ENCODE results near the gene SVBP.

The SVBP gene

DNA sequence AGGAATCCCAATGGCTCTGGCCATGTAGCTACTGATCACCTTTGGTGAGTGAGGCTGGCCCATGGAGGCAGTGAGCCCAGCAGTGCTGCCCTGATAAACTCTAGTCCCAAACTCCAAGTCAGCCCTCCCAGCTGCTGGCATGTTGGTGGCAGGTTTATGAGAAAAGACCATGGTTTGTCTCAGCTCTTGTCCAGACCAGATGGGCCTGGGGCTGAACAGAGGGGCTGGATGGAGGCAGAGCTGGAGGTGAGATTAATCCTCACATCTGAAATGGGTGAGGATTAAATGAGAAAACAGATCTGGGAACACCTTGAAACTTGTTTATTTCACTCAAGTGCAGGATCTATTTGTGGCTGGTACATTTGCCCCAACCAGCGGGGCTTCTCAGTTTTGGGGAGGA, 29.2 kb downstream of the SVBP start:
- H3K9ac ChIP-seq (ENCODE audit: low read depth, low read length, poor library complexity, severe bottlenecking) = no peak overlapping the region
- no peaks in the 10 kb centered on the region for H3K4me1 ChIP-seq (ENCODE audit: insufficient read depth, low read length, poor library complexity, severe bottlenecking)
- no peaks in the 10 kb centered on the region for H3K79me2 ChIP-seq (ENCODE audit: insufficient read depth, low read length)
- TF ChIP-seq, protein P1, sequence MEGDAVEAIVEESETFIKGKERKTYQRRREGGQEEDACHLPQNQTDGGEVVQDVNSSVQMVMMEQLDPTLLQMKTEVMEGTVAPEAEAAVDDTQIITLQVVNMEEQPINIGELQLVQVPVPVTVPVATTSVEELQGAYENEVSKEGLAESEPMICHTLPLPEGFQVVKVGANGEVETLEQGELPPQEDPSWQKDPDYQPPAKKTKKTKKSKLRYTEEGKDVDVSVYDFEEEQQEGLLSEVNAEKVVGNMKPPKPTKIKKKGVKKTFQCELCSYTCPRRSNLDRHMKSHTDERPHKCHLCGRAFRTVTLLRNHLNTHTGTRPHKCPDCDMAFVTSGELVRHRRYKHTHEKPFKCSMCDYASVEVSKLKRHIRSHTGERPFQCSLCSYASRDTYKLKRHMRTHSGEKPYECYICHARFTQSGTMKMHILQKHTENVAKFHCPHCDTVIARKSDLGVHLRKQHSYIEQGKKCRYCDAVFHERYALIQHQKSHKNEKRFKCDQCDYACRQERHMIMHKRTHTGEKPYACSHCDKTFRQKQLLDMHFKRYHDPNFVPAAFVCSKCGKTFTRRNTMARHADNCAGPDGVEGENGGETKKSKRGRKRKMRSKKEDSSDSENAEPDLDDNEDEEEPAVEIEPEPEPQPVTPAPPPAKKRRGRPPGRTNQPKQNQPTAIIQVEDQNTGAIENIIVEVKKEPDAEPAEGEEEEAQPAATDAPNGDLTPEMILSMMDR (conservative IDR thresholded peaks at IDR 0.05; ENCODE audit: low read length) = no peak
- no peak for TF ChIP-seq EZH2phosphoT487 (IDR thresholded peaks at IDR 0.05; ENCODE audit: borderline replicate concordance)
- H3K27me3 ChIP-seq (ENCODE audit: insufficient read depth, low read length, poor library complexity, severe bottlenecking) = no peaks in the 10 kb centered on the region
- no peak overlapping the region for H3K4me2 ChIP-seq (ENCODE audit: low read depth, low read length, poor library complexity, severe bottlenecking)
- no peak overlapping the region for H2AFZ ChIP-seq (ENCODE audit: low read length)
- no peaks in the 10 kb centered on the region for H4K20me1 ChIP-seq (ENCODE audit: insufficient read depth, low read length, poor library complexity, severe bottlenecking)
- H3F3A ChIP-seq (ENCODE audit: low read depth) = no peaks in the 10 kb centered on the region
- no peaks in the 10 kb centered on the region for H3K9me3 ChIP-seq (ENCODE audit: insufficient read depth, low read depth, low read length)
- H3K4me3 ChIP-seq (ENCODE audit: low read length, poor library complexity, severe bottlenecking) = no peak overlapping the region
- H3K9me2 ChIP-seq (replicated peaks; ENCODE audit: low read depth, low read length) = no peaks in the 10 kb centered on the region
- H3K36me3 ChIP-seq (ENCODE audit: insufficient read depth, low read length) = no peaks in the 10 kb centered on the region

DNA sequence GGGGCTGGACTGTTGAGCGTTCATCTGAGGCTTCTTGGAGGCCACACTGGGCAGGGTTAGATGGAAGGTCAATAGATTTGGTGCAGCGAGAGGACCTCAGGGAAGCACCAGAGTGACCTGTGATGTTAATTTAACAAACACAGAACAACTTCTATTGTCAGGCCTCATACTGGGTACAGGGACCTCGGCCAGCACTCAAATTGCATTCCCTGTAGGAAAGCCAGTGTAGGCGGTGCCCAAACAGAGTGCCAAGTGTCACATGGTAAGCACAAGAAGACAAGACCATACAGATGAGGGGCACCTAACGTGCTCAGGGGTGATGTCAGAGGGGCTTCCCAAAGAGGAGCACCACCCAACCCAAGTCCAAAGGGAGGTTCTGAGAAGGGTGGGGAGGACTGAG, 31.1 kb downstream of the SVBP start:
- TF ChIP-seq, protein P1 (conservative IDR thresholded peaks at IDR 0.05; ENCODE audit: low read length) = no peak
- TF ChIP-seq EZH2phosphoT487 (IDR thresholded peaks at IDR 0.05; ENCODE audit: borderline replicate concordance) = no peak
- no peaks in the 10 kb centered on the region for H4K20me1 ChIP-seq (ENCODE audit: insufficient read depth, low read length, poor library complexity, severe bottlenecking)
- no peak overlapping the region for H2AFZ ChIP-seq (ENCODE audit: low read length)
- H3K79me2 ChIP-seq (ENCODE audit: insufficient read depth, low read length) = no peaks in the 10 kb centered on the region
- H3F3A ChIP-seq (ENCODE audit: low read depth) = no peaks in the 10 kb centered on the region
- H3K4me1 ChIP-seq (ENCODE audit: insufficient read depth, low read length, poor library complexity, severe bottlenecking) = no peaks in the 10 kb centered on the region
- no peak overlapping the region for H3K9ac ChIP-seq (ENCODE audit: low read depth, low read length, poor library complexity, severe bottlenecking)
- no peaks in the 10 kb centered on the region for H3K9me3 ChIP-seq (ENCODE audit: insufficient read depth, low read depth, low read length)
- H3K4me3 ChIP-seq (ENCODE audit: low read length, poor library complexity, severe bottlenecking) = no peak overlapping the region
- H3K9me2 ChIP-seq (replicated peaks; ENCODE audit: low read depth, low read length) = no peaks in the 10 kb centered on the region
- no peaks in the 10 kb centered on the region for H3K36me3 ChIP-seq (ENCODE audit: insufficient read depth, low read length)
- H3K27me3 ChIP-seq (ENCODE audit: insufficient read depth, low read length, poor library complexity, severe bottlenecking) = no peaks in the 10 kb centered on the region
- no peak overlapping the region for H3K4me2 ChIP-seq (ENCODE audit: low read depth, low read length, poor library complexity, severe bottlenecking)

DNA sequence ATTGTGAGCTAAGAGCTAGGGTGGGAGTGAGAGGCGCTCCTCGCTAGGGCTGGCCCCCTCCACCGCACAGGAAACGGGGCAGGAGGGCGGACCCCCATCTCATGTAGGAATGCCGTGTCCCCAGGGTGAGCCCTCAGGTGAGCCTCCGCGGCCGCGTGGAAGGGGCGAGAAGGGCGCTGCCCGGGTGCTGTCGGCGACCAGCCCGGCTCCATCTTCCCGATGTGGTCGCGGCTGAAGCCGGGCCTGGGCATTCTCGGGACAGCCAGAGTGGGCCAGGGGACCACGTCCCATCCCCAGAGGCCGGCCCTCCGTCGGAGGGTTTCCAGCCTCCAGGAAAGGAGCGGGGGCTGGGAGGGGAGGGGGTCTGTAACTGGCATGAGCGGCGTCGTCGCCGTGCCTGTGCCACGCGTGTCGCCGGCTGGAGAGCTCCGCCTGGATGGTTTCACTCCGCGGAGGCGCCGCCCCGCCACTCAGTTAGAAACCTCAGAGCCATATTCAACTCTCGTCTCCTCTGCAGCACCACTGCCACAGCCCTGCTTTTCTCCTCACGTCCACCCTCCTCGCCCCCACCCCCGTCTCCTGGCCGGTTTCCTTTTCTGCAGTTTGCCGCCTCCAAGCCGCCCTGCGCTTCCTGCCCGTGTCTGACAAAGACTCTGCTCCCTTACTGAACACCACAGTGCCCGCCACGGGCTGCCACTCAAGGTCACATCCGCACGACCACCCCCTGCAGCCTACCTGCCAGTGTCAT, 32.1 kb downstream of the SVBP start, which contains the start of gene TMEM269:
Gene TMEM269 (plus strand): TSS at position 46 of the 748 bp plus-strand sequence. CDS start 4,903 bp downstream, outside the sequence.
- Histone ChIP-seq H3K4me1 (ENCODE audit: insufficient read depth, low read length, poor library complexity, severe bottlenecking) (no peaks in the 10 kb centered on the region), H3K9ac (ENCODE audit: low read depth, low read length, poor library complexity, severe bottlenecking) (no peak within 1 kb of the TSS), H3K9me2 (replicated peaks; ENCODE audit: low read depth, low read length) (no peaks in the 10 kb centered on the region), H3K79me2 (ENCODE audit: insufficient read depth, low read length) (no peaks in the 10 kb centered on the region), H3K4me2 (ENCODE audit: low read depth, low read length, poor library complexity, severe bottlenecking) (no peak within 1 kb of the TSS), H3K9me3 (ENCODE audit: insufficient read depth, low read depth, low read length) (no peaks in the 10 kb centered on the region), H3K4me3 (ENCODE audit: low read length, poor library complexity, severe bottlenecking) (no peak within 1 kb of the TSS), H3K36me3 (ENCODE audit: insufficient read depth, low read length) (no peaks in the 10 kb centered on the region), H4K20me1 (ENCODE audit: insufficient read depth, low read length, poor library complexity, severe bottlenecking) (no peaks in the 10 kb centered on the region), H2AFZ (ENCODE audit: low read length) (no peak within 1 kb of the TSS), H3K27me3 (ENCODE audit: insufficient read depth, low read length, poor library complexity, severe bottlenecking) (no peaks in the 10 kb centered on the region), H3F3A (ENCODE audit: low read depth) (no peaks in the 10 kb centered on the region)
- TF ChIP-seq, protein P1 (conservative IDR thresholded peaks at IDR 0.05; ENCODE audit: low read length) = no peak
- no peak for TF ChIP-seq EZH2phosphoT487 (IDR thresholded peaks at IDR 0.05; ENCODE audit: borderline replicate concordance)

Data from Loucy (cell line).